NCI-H2081 (cell line): Measurements from ENCODE around the gene LMO1.

Experiments used
- DNase-seq, 2 experiments: peaks; one replicate each; lab custom pipeline; 2025; lab: John Stamatoyannopoulos, UW

LMO1 gene

GRCh38 chr11:8205566-8205965, 58.1 kb downstream of the LMO1 start:
- DNase-seq = no peak

- no peak for DNase-seq
Observed at GRCh38 chr11:8204596-8204995, 59.1 kb downstream of the LMO1 start.

- DNase-seq = no peak
Observed at GRCh38 chr11:8204025-8204424, 59.7 kb downstream of the LMO1 start.

- DNase-seq = no peak
Observed at GRCh38 chr11:8203414-8203715, 60.3 kb downstream of the LMO1 start.

GRCh38 chr11:8202516-8203413, 60.9 kb downstream of the LMO1 start:
- no peak for DNase-seq

GRCh38 chr11:8201644-8202365, 61.9 kb downstream of the LMO1 start:
- DNase-seq = no peak

DNA sequence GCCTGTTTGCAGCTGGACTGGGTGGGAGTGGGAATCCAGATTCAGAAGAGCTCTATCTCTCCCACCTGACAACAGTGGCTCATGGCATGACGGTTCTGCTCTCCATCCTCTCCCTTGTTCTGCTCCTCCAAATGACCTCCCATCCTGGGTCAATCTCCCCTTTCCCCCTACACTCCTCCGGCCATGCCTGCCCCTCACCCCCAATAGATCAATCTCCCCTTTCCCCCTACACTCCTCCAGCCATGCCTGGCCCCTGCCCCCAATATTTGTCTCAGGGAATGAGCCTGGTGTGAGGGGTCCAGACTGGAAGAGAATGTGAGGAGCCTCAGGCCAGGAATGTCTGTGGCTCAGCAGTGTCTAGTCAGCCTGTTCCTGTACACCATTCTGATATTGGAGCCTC, 64.0 kb downstream of the LMO1 start:
- no peak for DNase-seq

DNA sequence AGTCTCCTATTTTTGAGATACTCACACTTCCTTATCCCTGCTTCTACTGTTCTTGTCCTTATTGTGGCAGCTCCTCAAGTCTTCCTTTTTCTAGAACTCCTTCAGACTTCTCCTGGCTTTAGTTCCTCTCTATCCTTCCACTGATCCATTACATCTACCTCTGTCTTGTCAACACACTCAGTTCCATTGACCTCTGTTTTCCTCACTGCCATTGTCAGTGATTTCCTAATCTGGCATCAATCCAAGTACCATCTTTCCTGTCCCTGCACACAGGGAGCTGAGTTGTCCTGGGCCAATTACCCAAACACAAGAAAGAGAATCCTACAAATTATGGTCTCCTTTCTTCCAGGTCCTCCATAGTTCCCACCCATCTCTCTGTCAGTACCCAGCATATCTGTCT, 66.9 kb downstream of the LMO1 start:
- no peak for DNase-seq

- no peak for DNase-seq
Observed at GRCh38 chr11:8194956-8195355, 68.7 kb downstream of the LMO1 start.

- no peak for DNase-seq
Observed at GRCh38 chr11:8192896-8193209, 70.8 kb downstream of the LMO1 start.

DNA sequence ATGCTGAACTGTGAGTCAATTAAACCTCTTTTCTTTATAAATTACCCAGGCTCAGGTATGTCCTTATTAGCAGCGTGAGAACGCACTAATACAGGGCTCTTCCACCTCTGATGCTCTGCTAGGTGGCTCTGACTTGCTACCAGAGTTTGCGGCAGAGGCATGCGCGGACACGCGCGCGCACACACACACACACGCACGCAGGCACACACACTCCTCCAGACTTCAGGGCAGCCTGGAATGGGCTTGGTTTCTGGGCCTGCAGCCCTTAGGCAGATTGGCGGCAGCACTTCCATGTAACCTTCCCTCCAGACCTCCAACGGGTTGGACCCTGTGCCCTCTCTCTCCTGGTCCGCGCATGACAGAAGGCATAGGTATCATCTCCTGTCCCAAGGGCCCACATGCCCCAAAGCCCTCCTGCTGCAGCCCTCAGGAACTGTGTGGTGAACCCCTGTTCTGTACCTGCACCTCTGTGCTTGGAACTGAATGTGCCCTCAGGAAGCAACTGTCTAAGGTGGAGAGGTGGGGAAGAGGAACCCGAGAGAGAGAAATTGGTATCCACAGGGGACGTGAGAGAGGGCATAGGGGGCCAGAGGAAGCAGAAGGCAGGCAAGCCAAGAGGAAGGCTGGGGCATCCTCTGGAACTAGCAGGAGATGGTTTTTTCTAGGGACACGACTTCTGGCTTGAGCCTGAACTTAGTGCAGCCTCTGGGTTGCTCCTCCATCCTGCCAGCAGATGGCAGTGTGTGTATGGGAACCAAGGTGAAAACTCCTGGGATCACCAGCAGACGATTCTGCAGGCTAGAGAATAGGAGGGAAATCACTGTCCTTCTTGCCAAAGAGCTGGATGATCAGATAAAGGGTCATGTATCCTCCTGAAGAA, 71.4 kb downstream of the LMO1 start:
- DNase-seq = peak; percentile 60 to 66

DNA sequence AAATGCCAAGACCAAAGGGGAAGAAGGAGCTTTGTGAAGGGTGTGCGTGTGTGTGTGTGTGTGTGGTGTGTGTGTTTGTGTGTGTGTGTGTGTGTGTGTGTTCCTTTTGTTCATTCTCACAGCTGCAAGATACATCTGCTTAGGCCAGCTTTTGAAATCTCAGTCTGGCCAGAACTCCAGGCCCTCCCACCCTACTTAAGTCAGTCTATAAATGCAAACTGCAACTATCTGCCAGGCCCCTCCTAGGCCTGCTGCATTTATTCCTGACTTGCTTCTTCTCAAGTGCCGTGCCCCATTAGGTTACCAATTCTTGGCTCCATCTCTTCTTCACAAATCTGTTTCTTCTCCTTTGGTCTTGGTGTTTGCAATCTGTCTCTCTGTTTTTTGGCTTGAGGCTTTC, 73.2 kb downstream of the LMO1 start:
- DNase-seq = no peak

- no peak for DNase-seq
Observed at GRCh38 chr11:8186429-8186828, 77.2 kb downstream of the LMO1 start.

DNA sequence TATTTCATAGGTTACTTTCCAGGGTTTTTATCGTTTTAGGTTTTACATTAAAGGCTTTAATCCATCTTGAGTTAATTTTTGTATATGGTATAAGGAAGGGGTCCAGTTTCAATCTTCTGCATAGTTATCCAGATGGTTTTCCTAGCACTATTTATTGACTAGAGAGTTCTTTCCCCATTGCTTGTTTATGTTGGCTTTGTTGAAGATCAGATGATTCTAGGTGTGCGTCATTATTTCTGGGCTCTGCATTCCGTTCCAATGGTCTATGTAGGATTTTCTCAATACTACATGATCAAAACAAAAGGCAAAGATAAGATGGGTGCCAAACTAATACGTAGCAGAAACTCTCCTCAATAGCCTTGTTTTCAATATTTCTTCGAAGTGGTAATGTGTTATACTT, 80.6 kb downstream of the LMO1 start:
- no peak for DNase-seq

- DNase-seq = no peak
Observed at GRCh38 chr11:8180469-8180868, 83.2 kb downstream of the LMO1 start.

DNA sequence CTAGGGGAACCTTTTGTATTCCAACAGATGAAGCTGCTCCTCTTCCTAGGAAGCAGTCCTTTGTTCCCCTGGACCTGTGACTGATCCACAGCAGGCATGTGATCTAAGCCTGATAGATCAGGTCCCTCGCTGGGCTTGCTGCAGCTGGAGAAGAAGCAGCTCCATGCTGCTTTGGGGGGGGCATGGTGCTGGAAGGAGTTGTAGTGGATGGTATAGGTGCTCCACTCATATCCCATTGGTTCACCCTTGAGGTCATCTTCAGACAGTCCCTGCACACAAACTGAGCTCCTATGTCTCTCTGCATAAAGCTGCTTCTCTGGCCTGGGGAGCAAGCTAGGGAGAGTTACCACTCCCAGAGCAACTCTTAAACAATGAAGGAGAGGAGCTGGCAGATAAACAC, 85.4 kb downstream of the LMO1 start:
- no peak for DNase-seq

DNA sequence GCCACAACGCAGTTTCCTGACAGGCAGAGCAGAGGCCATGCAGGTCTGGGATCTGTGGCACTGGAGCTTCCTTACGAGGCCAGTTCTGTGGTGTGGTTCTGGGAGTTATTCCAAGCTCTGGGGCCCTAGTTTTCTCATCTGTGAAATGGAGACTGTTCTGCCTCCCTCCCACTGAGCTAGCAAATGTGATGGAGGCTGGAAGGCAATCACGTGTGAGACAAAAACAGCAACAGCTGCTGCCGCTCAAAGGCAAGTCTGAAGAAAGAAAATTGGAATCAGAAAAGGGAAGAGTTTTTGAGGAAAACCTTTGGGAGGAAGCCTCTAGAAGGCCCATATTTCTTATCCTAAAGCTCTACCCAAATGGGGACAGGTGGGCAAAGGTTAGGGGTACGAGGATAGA, 86.5 kb downstream of the LMO1 start:
- no peak for DNase-seq
